Measurements from ENCODE around the gene UBE2Q2. TPM values are rescaled to one million over a fixed set of nuclear protein-coding genes. Genes with fewer than 3 reads are reported as not detected.
"Not testable (repeated sequence)": the region's sequence is repeated elsewhere in the genome, so short reads cannot be mapped to it uniquely, and the experiment has no call there.

The UBE2Q2 gene
- total RNA-seq, 4 donors from 2014 or later, result 15.1 to 21.2 (median 19.3) TPM

DNA sequence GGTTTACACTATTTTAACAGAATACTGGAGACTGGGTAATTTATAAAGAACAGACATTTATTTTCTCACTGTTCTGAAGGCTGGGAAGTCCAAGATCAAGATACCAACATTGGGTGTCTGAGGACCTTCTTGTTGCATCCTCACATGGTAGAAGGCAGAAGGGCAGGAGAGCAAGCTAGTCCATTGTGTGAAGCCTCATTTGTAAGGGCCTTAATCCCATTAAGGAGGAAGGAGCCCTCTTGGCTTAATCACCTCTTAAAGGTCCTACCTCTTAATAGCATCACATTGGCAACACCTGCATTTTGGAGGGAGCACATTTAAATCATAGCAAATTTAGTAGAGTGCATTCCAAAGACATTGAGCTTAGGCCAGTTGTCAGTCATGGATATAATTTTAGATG lies 26.2 kb downstream of the UBE2Q2 start:
- DNase-seq (ENCODE audit: low spot score in 2 of 2), result no peak
- Histone ChIP-seq H3K36me3 (peaks cover 15% of the 10 kb centered on the region), H3K4me3 (no peak overlapping the region), H3K4me1 (peaks cover 4% of the 10 kb centered on the region), H3K27me3 (no peaks in the 10 kb centered on the region), H3K9me3 (no peaks in the 10 kb centered on the region), H3K27ac (no peak overlapping the region)
- TF ChIP-seq POLR2A (IDR thresholded peaks at IDR 0.05) (no peak), EP300 (IDR thresholded peaks at IDR 0.05) (no peak), POLR2AphosphoS5 (IDR thresholded peaks at IDR 0.05) (no peak)
- TF ChIP-seq, protein P1, sequence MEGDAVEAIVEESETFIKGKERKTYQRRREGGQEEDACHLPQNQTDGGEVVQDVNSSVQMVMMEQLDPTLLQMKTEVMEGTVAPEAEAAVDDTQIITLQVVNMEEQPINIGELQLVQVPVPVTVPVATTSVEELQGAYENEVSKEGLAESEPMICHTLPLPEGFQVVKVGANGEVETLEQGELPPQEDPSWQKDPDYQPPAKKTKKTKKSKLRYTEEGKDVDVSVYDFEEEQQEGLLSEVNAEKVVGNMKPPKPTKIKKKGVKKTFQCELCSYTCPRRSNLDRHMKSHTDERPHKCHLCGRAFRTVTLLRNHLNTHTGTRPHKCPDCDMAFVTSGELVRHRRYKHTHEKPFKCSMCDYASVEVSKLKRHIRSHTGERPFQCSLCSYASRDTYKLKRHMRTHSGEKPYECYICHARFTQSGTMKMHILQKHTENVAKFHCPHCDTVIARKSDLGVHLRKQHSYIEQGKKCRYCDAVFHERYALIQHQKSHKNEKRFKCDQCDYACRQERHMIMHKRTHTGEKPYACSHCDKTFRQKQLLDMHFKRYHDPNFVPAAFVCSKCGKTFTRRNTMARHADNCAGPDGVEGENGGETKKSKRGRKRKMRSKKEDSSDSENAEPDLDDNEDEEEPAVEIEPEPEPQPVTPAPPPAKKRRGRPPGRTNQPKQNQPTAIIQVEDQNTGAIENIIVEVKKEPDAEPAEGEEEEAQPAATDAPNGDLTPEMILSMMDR (IDR thresholded peaks at IDR 0.05), result no peak

DNA sequence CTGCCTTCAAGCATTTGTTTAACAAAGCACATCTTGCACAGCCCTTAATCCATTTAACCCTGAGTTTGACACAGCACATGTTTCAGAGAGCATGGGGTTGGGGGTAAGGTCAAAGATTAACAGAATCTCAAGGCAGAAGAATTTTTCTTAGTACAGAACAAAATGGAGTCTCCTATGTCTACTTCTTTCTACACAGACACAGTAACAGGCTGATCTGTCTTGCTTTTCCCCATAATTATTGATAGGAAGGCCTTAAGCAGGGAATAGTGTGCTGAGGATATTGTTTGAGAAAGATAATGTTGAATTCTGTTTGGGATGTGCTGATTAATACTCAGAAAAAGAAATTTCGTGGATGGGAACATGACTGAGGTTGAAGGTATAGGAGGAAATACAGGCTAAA lies 28.3 kb downstream of the UBE2Q2 start:
- WGBS, result 100% methylated on average over 1 of the region's 1 CpG
- H3K36me3 ChIP-seq, result peaks cover 26% of the 10 kb centered on the region

DNA sequence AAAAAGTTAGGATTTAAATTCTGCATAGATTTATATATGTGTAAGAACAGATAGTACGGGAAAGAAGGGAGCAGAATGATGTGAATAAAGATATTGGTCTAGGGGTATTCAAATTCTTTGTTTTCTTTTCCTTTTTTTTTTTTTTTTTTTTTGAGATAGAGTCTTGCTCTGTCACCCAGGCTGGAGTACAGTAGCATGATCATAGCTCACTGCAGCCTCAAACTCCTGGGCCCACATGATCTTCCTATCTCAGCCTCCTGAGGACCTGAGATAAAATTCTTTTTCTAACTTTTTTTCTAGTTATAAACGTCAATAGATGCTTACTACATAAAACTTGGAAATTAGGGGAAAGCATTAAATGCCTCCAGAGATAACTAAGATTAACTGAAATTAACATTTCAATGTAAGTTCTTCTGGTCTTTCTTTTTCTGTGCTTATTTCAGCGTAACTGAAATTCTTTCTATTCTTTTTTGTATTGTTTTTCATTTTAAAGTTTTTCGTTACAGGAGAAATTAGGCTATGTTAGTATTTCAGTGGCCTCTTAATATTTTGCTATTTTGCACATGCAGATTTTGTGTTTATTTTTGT lies 29.2 kb downstream of the UBE2Q2 start:
- H3K9me3 ChIP-seq, result no peaks in the 10 kb centered on the region
- DNase-seq (ENCODE audit: low spot score in 2 of 2), result no peak
- no peaks in the 10 kb centered on the region for H3K4me1 ChIP-seq
- TF ChIP-seq EP300 (IDR thresholded peaks at IDR 0.05) (no peak), POLR2AphosphoS5 (IDR thresholded peaks at IDR 0.05) (no peak), POLR2A (IDR thresholded peaks at IDR 0.05) (no peak)
- TF ChIP-seq, protein P1 (IDR thresholded peaks at IDR 0.05), result no peak
- H3K36me3 ChIP-seq, result peaks cover 26% of the 10 kb centered on the region
- no peaks in the 10 kb centered on the region for H3K27me3 ChIP-seq
- no peak overlapping the region for H3K4me3 ChIP-seq
- H3K27ac ChIP-seq, result no peak overlapping the region
- WGBS, result 87% methylated on average over 4 of the region's 4 CpGs

More for the DNA sequence above, 28.3 kb downstream of the UBE2Q2 start:
- H3K27ac ChIP-seq; H3K27me3 ChIP-seq; H3K4me3 ChIP-seq; H3K9me3 ChIP-seq; DNase-seq (ENCODE audit: low spot score in 2 of 2); H3K4me1 ChIP-seq: not testable (repeated sequence)

DNA sequence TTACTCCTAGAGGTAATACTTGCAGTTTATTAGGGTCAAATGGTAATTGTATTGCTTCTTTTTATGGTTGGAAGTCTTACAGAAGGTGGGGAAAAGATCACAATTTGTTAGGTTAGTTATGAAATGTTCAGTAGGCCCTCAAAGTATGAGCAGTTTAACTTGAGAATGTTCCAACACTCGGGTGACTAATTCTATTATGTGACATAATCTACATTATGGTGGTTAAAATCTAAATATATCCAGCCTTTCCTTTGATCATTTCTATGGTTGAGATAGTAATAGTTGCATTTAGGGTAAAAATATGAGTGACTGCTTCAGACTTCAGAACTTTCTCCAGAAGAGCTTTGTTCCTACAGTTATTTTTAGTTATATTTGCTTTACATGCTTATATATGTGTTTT lies 40.8 kb downstream of the UBE2Q2 start:
- H3K4me3 ChIP-seq, result no peak overlapping the region
- no peaks in the 10 kb centered on the region for H3K27me3 ChIP-seq
- WGBS, result 70% methylated on average over 1 of the region's 1 CpG
- no peak for TF ChIP-seq POLR2A (IDR thresholded peaks at IDR 0.05)
- TF ChIP-seq POLR2AphosphoS5 (IDR thresholded peaks at IDR 0.05), result no peak
- TF ChIP-seq, protein P1 (IDR thresholded peaks at IDR 0.05), result no peak
- TF ChIP-seq EP300 (IDR thresholded peaks at IDR 0.05), result no peak
- no peaks in the 10 kb centered on the region for H3K4me1 ChIP-seq
- H3K9me3 ChIP-seq, result no peaks in the 10 kb centered on the region
- peaks cover 4% of the 10 kb centered on the region for H3K36me3 ChIP-seq
- no peak overlapping the region for H3K27ac ChIP-seq
- DNase-seq (ENCODE audit: low spot score in 2 of 2), result no peak

DNA sequence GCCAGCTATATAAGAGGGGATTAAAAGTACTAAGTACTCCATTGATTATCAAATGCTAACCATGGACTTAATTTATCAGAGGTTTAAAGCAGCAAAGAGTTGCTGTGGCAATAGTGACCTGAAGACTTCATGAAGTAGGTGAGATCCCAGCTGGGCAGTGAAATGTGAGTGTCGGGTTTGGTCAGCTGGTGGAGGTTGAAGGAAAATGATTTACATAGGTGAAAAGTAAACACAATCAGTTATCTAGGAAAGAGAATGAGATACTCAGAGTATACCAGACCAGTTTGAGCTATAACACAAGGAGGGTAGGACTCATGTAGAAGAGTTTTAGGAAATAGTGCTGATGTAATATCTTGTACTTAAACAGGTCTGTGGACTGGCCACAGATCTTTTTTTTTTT lies 43.9 kb downstream of the UBE2Q2 start:
- no peaks in the 10 kb centered on the region for H3K27me3 ChIP-seq
- H3K4me3 ChIP-seq, result no peak overlapping the region
- 98% methylated on average over 1 of the region's 1 CpG for WGBS
- TF ChIP-seq POLR2AphosphoS5 (IDR thresholded peaks at IDR 0.05) (no peak), EP300 (IDR thresholded peaks at IDR 0.05) (no peak), POLR2A (IDR thresholded peaks at IDR 0.05) (no peak)
- TF ChIP-seq, protein P1 (IDR thresholded peaks at IDR 0.05), result no peak
- H3K27ac ChIP-seq, result no peak overlapping the region
- no peak for DNase-seq (ENCODE audit: low spot score in 2 of 2)
- H3K9me3 ChIP-seq, result no peaks in the 10 kb centered on the region
- peaks cover 6% of the 10 kb centered on the region for H3K36me3 ChIP-seq
- H3K4me1 ChIP-seq, result no peaks in the 10 kb centered on the region

DNA sequence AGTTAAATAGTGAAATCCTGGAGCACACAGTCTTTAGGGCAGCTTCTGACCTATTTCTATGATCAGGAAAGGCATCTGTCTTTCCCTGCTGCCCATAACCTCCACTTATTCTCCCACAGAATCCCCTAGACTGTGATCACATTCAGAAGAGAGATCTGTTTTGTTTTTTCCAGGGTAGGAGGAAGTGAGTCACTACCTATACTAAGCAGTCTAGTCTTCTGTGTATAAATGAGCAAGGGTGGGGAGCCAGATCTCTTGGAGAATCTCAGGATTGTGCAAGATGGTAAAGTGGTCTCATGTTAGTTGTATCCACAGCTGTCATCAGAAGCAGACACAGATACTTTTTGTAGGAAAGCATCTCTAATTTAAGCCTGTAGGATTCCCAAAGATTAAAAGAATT lies 48.6 kb downstream of the UBE2Q2 start:
- no peak for DNase-seq (ENCODE audit: low spot score in 2 of 2)
- no peak overlapping the region for H3K27ac ChIP-seq
- H3K4me1 ChIP-seq, result no peaks in the 10 kb centered on the region
- H3K4me3 ChIP-seq, result no peak overlapping the region
- H3K9me3 ChIP-seq, result no peaks in the 10 kb centered on the region
- H3K27me3 ChIP-seq, result no peaks in the 10 kb centered on the region
- H3K36me3 ChIP-seq, result peaks cover 11% of the 10 kb centered on the region
- TF ChIP-seq EP300 (IDR thresholded peaks at IDR 0.05), result no peak
- TF ChIP-seq POLR2AphosphoS5 (IDR thresholded peaks at IDR 0.05), result no peak
- no peak for TF ChIP-seq POLR2A (IDR thresholded peaks at IDR 0.05)
- TF ChIP-seq, protein P1 (IDR thresholded peaks at IDR 0.05), result no peak

All from suprapubic skin (tissue), 4 donors.